Loucy (cell line): ENCODE data around the gene SKAP2.

ENCODE experiments used
- H2AFZ ChIP-seq: fragments of 200-600 bp; sonication (generic); 2 replicates; pipeline ENCODE4 v1.6.0; 2016; ENCODE audit warnings: antibody characterized with exemption, mild to moderate bottlenecking, low read length, moderate library complexity
- H3F3A ChIP-seq: fragments of 200-600 bp; 2 replicates; pipeline ENCODE4 v1.6.0; 2016; ENCODE audit warnings: antibody characterized with exemption, low read depth, mild to moderate bottlenecking
- H3K27me3 ChIP-seq: fragments of 200-600 bp; sonication (generic); 2 replicates; pipeline ENCODE4 v1.6.1; 2014; ENCODE audit warnings: low read length, mild to moderate bottlenecking; ENCODE audit not compliant: insufficient read depth, poor library complexity, severe bottlenecking
- H3K36me3 ChIP-seq: fragments of 200-600 bp; sonication (generic); 2 replicates; pipeline ENCODE4 v1.6.1; 2016; ENCODE audit warnings: low read length; ENCODE audit not compliant: insufficient read depth
- H3K4me1 ChIP-seq: fragments of 200-600 bp; sonication (generic); 2 replicates; pipeline ENCODE4 v1.5.1; 2014; ENCODE audit warnings: low read length, mild to moderate bottlenecking; ENCODE audit not compliant: insufficient read depth, poor library complexity, severe bottlenecking
- H3K4me2 ChIP-seq: fragments of 200-600 bp; sonication (generic); 2 replicates; pipeline ENCODE4 v1.6.0; 2014; ENCODE audit warnings: antibody characterized with exemption, low read length, low read depth, mild to moderate bottlenecking; ENCODE audit not compliant: poor library complexity, severe bottlenecking
- H3K4me3 ChIP-seq: fragments of 200-600 bp; sonication (generic); 2 replicates; pipeline ENCODE4 v1.5.1; 2014; ENCODE audit warnings: low read length, mild to moderate bottlenecking, mixed read lengths; ENCODE audit not compliant: poor library complexity, severe bottlenecking
- H3K79me2 ChIP-seq: fragments of 200-600 bp; sonication (generic); 2 replicates; pipeline ENCODE4 v1.6.1; 2014; ENCODE audit warnings: low read length; ENCODE audit not compliant: insufficient read depth
- H3K9ac ChIP-seq: fragments of 200-600 bp; sonication (generic); 2 replicates; pipeline ENCODE4 v1.6.0; 2014; ENCODE audit warnings: mild to moderate bottlenecking, low read depth, low read length, moderate library complexity; ENCODE audit not compliant: poor library complexity, severe bottlenecking
- H3K9me2 ChIP-seq: fragments of 200-600 bp; sonication (generic); replicated peaks from 2 replicates; pipeline ENCODE4 v1.6.1; 2016; ENCODE audit warnings: low read depth, low read length, mixed read lengths
- H3K9me3 ChIP-seq: fragments of 200-600 bp; sonication (generic); 2 replicates; pipeline ENCODE4 v1.6.1; 2014; ENCODE audit warnings: mild to moderate bottlenecking, antibody characterized with exemption, low read length, low read depth; ENCODE audit not compliant: insufficient read depth
- H4K20me1 ChIP-seq: fragments of 200-600 bp; sonication (generic); 2 replicates; pipeline ENCODE4 v1.6.0; 2014; ENCODE audit warnings: antibody characterized with exemption, low read length, mild to moderate bottlenecking; ENCODE audit not compliant: insufficient read depth, poor library complexity, severe bottlenecking
- EZH2phosphoT487 ChIP-seq: fragments of 200-600 bp; IDR thresholded peaks from 2 replicates; pipeline ENCODE4 v1.6.1; 2018; ENCODE audit warnings: antibody characterized with exemption, mild to moderate bottlenecking, moderate library complexity, borderline replicate concordance
- TF ChIP-seq, protein P1 (sequence below): fragments of 200-600 bp; sonication (generic); conservative IDR thresholded peaks from 2 replicates; pipeline ENCODE4 v1.5.1; 2014; ENCODE audit warnings: mild to moderate bottlenecking, antibody characterized with exemption, low read length

Gene SKAP2

DNA sequence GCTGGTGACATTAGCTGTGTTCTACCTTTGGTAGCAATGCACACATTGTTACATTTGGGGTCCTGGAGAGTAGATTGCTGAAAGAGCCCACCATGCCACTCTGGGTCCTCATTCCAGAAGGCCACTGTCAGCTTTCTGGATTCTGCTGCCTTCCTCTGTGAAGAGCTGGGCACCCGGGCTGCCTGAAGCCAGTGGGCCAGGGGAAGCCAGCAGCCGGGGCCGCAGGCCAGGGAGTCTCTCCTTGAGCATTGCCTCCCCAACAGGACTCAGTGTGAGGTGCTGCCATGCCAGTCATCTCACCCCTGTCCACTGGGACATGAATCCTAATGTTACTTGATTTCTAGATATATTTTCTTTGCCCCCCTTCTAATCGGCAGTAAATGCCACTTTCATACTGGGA is 234.0 kb downstream of the SKAP2 start:
- Histone ChIP-seq H3K27me3 (no peaks in the 10 kb centered on the region), H3K4me3 (no peak overlapping the region), H3K9me3 (no peaks in the 10 kb centered on the region), H2AFZ (no peak overlapping the region), H3K36me3 (no peaks in the 10 kb centered on the region), H4K20me1 (no peaks in the 10 kb centered on the region), H3K4me1 (no peaks in the 10 kb centered on the region), H3K9me2 (no peaks in the 10 kb centered on the region), H3K79me2 (no peaks in the 10 kb centered on the region), H3K9ac (no peak overlapping the region), H3F3A (no peaks in the 10 kb centered on the region), H3K4me2 (no peak overlapping the region)
- no peak for TF ChIP-seq EZH2phosphoT487
- TF ChIP-seq, protein P1, sequence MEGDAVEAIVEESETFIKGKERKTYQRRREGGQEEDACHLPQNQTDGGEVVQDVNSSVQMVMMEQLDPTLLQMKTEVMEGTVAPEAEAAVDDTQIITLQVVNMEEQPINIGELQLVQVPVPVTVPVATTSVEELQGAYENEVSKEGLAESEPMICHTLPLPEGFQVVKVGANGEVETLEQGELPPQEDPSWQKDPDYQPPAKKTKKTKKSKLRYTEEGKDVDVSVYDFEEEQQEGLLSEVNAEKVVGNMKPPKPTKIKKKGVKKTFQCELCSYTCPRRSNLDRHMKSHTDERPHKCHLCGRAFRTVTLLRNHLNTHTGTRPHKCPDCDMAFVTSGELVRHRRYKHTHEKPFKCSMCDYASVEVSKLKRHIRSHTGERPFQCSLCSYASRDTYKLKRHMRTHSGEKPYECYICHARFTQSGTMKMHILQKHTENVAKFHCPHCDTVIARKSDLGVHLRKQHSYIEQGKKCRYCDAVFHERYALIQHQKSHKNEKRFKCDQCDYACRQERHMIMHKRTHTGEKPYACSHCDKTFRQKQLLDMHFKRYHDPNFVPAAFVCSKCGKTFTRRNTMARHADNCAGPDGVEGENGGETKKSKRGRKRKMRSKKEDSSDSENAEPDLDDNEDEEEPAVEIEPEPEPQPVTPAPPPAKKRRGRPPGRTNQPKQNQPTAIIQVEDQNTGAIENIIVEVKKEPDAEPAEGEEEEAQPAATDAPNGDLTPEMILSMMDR, result no peak

DNA sequence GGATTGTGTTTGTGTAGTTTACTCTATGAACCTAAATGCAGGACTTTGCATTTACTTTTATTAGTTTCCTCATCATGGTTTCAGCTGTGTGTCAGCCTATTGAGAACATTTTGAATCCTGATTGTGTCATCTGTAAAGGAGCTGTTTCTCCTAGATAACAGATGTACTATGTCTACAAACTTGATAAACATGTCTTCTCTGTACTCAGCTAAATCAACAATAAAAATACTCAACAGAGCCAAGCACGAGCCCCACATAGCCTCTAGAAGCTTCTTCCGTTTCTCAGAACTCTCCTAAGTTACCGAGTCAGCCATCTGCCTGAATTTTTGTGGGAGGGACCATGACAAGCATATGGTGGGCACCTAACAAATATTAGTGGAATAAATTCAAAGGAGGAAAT is 234.7 kb downstream of the SKAP2 start:
- H3K4me2 ChIP-seq, result no peak overlapping the region
- no peaks in the 10 kb centered on the region for H3K36me3 ChIP-seq
- H3K9me2 ChIP-seq, result no peaks in the 10 kb centered on the region
- H3K9me3 ChIP-seq, result no peaks in the 10 kb centered on the region
- H3K79me2 ChIP-seq, result no peaks in the 10 kb centered on the region
- H2AFZ ChIP-seq, result no peak overlapping the region
- H3K4me3 ChIP-seq, result no peak overlapping the region
- H4K20me1 ChIP-seq, result no peaks in the 10 kb centered on the region
- H3F3A ChIP-seq, result no peaks in the 10 kb centered on the region
- no peaks in the 10 kb centered on the region for H3K27me3 ChIP-seq
- no peak overlapping the region for H3K9ac ChIP-seq
- no peak for TF ChIP-seq EZH2phosphoT487
- TF ChIP-seq, protein P1, result no peak
- no peaks in the 10 kb centered on the region for H3K4me1 ChIP-seq

DNA sequence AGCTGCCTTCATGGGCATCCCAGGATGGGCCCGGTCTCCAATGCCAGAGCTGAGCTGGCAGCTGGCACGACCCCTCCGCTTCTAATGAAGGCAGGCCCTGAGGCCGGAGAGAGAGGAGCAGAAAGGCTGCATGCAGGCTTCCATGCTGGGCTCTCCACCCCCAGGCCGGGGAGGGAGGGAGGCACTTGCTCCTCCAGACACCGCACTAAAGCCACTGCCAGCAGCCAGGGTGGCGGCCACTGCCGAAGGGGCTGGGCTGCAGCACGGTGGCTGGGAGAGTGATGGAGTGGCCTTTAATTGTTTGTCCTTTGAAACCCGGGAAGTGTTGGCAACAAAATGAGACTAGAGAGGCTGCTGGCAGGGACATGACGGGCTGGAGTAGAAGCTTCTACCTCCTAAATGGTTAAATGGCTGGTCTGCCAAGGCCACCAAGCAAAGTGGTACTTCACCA is 236.5 kb downstream of the SKAP2 start:
- H3K9me3 ChIP-seq, result no peaks in the 10 kb centered on the region
- TF ChIP-seq, protein P1, result no peak
- TF ChIP-seq EZH2phosphoT487, result no peak
- H3K9ac ChIP-seq, result no peak overlapping the region
- H3K27me3 ChIP-seq, result no peaks in the 10 kb centered on the region
- no peaks in the 10 kb centered on the region for H3F3A ChIP-seq
- H2AFZ ChIP-seq, result no peak overlapping the region
- no peaks in the 10 kb centered on the region for H3K9me2 ChIP-seq
- H3K4me2 ChIP-seq, result no peak overlapping the region
- H3K4me3 ChIP-seq, result no peak overlapping the region
- H3K79me2 ChIP-seq, result no peaks in the 10 kb centered on the region
- no peaks in the 10 kb centered on the region for H4K20me1 ChIP-seq
- H3K36me3 ChIP-seq, result no peaks in the 10 kb centered on the region
- H3K4me1 ChIP-seq, result no peaks in the 10 kb centered on the region
